Activated CD8-positive, alpha-beta T cell treated with anti-CD3 and anti-CD28 coated beads for 36 hours (primary cell): ENCODE data around the gene SORL1. TPM values are rescaled to one million over a fixed set of nuclear protein-coding genes. Genes with fewer than 3 reads are reported as not detected.

ENCODE experiments used
- ATAC-seq: fragments of 200-7000 bp; cut with Tn5 transposase; one replicate; pipeline ENCODE4 v1.10.0; 2021; ENCODE audit warnings: mild to moderate bottlenecking, moderate library complexity
- CTCF ChIA-PET: fragments of 350-600 bp; sonication (Branson Sonifier 250); formaldehyde crosslinking; loops from one replicate; lab custom pipeline; 2021; ENCODE audit warnings: antibody characterized with exemption; lab: Charles Lee
- POLR2A ChIA-PET: fragments of 350-600 bp; sonication (Branson Sonifier 250); formaldehyde crosslinking; loops from one replicate; lab custom pipeline; 2021; ENCODE audit warnings: antibody characterized with exemption; lab: Charles Lee
- DNase-seq: peaks from one replicate; pipeline ENCODE4 v3.0.0-alpha.2; 2020
- H3K27ac Mint-ChIP-seq: one replicate; pipeline ENCODE4 v1.8.0; 2021; ENCODE audit warnings: mild to moderate bottlenecking, mixed read lengths
- H3K27me3 Mint-ChIP-seq: one replicate; pipeline ENCODE4 v1.8.0; 2021; ENCODE audit warnings: mixed read lengths
- H3K36me3 Mint-ChIP-seq: one replicate; pipeline ENCODE4 v1.8.0; 2021; ENCODE audit warnings: low read depth, mixed read lengths
- H3K4me1 Mint-ChIP-seq: one replicate; pipeline ENCODE4 v1.8.0; 2021; ENCODE audit warnings: low read depth, mixed read lengths
- H3K4me3 Mint-ChIP-seq: one replicate; pipeline ENCODE4 v1.8.0; 2021; ENCODE audit warnings: mild to moderate bottlenecking, moderate library complexity, mixed read lengths
- H3K9me3 Mint-ChIP-seq: one replicate; pipeline ENCODE4 v1.8.0; 2021; ENCODE audit warnings: mixed read lengths
- CTCF ChIP-seq: fragments of 200-600 bp; IDR thresholded peaks from one replicate; pipeline ENCODE4 v1.8.0; 2022; ENCODE audit warnings: antibody characterized with exemption, mild to moderate bottlenecking
- intact Hi-C: fragments of 100-400 bp; cut with micrococcal nuclease; formaldehyde crosslinking; loops from one replicate; pipeline ENCODE4 v1.10.0; 2022
- total RNA-seq, 2 experiments: library from RNA; stranded (reverse); gene quantifications; one replicate each; pipeline ENCODE4 v1.2.3, GENCODE V29; 2021

The SORL1 gene
- total RNA-seq, 2 experiments from 2014 or later, result 61.1 to 64.6 TPM

GRCh38 chr11:121439337-121439736, 12.8 kb upstream of the SORL1 start:
- DNase-seq, result no peak
- Mint-ChIP-seq H3K27ac (no peak overlapping the region), H3K4me3 (no peak overlapping the region), H3K4me1 (peaks cover 34% of the 10 kb centered on the region), H3K36me3 (peaks cover 8% of the 10 kb centered on the region), H3K27me3 (no peaks in the 10 kb centered on the region), H3K9me3 (no peaks in the 10 kb centered on the region)
- ChIA-PET POLR2A (interaction anchor here (1.0 kb wide), 1 partner anchor 11 kb away, joined by 3 read pairs; no protein-coding TSS in a partner anchor), CTCF (interaction anchor here (0.6 to 1.2 kb wide), 3 partner anchors 10 to 153 kb away, joined by 3 read pairs; no protein-coding TSS in a partner anchor)
- ATAC-seq, result no peak
- TF ChIP-seq CTCF, result no peak
- intact Hi-C loops, result no loop called here

GRCh38 chr11:121439759-121440158, 12.4 kb upstream of the SORL1 start:
- Mint-ChIP-seq H3K4me3 (no peak overlapping the region), H3K36me3 (peaks cover 11% of the 10 kb centered on the region), H3K27ac (no peak overlapping the region), H3K9me3 (no peaks in the 10 kb centered on the region), H3K4me1 (peaks cover 38% of the 10 kb centered on the region), H3K27me3 (no peaks in the 10 kb centered on the region)
- ATAC-seq (no peak), DNase-seq (no peak)
- TF ChIP-seq CTCF, result no peak
- intact Hi-C loops, result no loop called here
- POLR2A ChIA-PET, result interaction anchor here (1.0 kb wide), 1 partner anchor 12 kb away, joined by 3 read pairs; no protein-coding TSS in a partner anchor
- CTCF ChIA-PET, result interaction anchor here (1.0 to 1.2 kb wide), 2 partner anchors 9 to 152 kb away, joined by 3 read pairs; no protein-coding TSS in a partner anchor

- Mint-ChIP-seq H3K9me3 (no peaks in the 10 kb centered on the region), H3K4me3 (no peak overlapping the region), H3K27ac (no peak overlapping the region), H3K27me3 (no peaks in the 10 kb centered on the region), H3K4me1 (peaks cover 42% of the 10 kb centered on the region), H3K36me3 (peaks cover 20% of the 10 kb centered on the region)
- no peak for TF ChIP-seq CTCF
- ChIA-PET POLR2A (interaction anchor here (3.2 kb wide), 1 partner anchor 10 kb away, joined by 15 read pairs; the partner anchor contains the start of genes SORL1 and SORL1-AS1), CTCF (interaction anchor here (1.0 to 1.6 kb wide), 3 partner anchors 10 to 53 kb away, joined by 3 to 6 read pairs (median 4); no protein-coding TSS in a partner anchor)
- ATAC-seq (no peak), DNase-seq (no peak)
- intact Hi-C loops, result no loop called here
Observed at GRCh38 chr11:121441521-121441920, 10.6 kb upstream of the SORL1 start.

GRCh38 chr11:121443688-121444275, 8.3 kb upstream of the SORL1 start:
- intact Hi-C loops, result no loop called here
- no peak for TF ChIP-seq CTCF
- Mint-ChIP-seq H3K4me3 (no peak overlapping the region), H3K9me3 (no peaks in the 10 kb centered on the region), H3K27me3 (no peaks in the 10 kb centered on the region), H3K36me3 (peaks cover 23% of the 10 kb centered on the region), H3K27ac (peak overlapping the region; percentile 64), H3K4me1 (peaks cover 46% of the 10 kb centered on the region)
- ChIA-PET CTCF (interaction anchor here (1.3 kb wide), 1 partner anchor 11 kb away, joined by 5 read pairs; no protein-coding TSS in a partner anchor), POLR2A (interaction anchor here (1.3 to 3.2 kb wide), 3 partner anchors 8 to 12 kb away, joined by 4 to 15 read pairs (median 4); partner anchors contain the start of genes SORL1 and SORL1-AS1)
- DNase-seq (peak; percentile 75), ATAC-seq (peak; percentile 37)

- TF ChIP-seq CTCF, result no peak
- POLR2A ChIA-PET, result no interaction called here
Observed at GRCh38 chr11:121444526-121444925, 7.6 kb upstream of the SORL1 start.

More at GRCh38 chr11:121444526-121444925, 7.6 kb upstream of the SORL1 start:
- Mint-ChIP-seq H3K36me3 (peaks cover 27% of the 10 kb centered on the region), H3K27me3 (no peaks in the 10 kb centered on the region), H3K9me3 (no peaks in the 10 kb centered on the region), H3K4me3 (no peak overlapping the region), H3K4me1 (peaks cover 54% of the 10 kb centered on the region), H3K27ac (peak overlapping the region; percentile 66)
- no peak for ATAC-seq
- DNase-seq, result no peak
- intact Hi-C loops, result no loop called here
- CTCF ChIA-PET, result no interaction called here
